ENCODE measurements around the gene UBL5. TPM values are rescaled to one million over a fixed set of nuclear protein-coding genes. Genes with fewer than 3 reads are reported as not detected.
A peak's percentile ranks its signal among the peaks of the same experiment; 100 is the strongest.

The UBL5 gene
- total and polyA plus RNA-seq, 4 donors: 155 to 339 (median 205) TPM

GRCh38 chr19:9811139-9811538 is 16.6 kb upstream of the UBL5 start (continued):
- TF ChIP-seq HNF4G (IDR thresholded peaks at IDR 0.05): no peak

- TF ChIP-seq FOXA2 (IDR thresholded peaks at IDR 0.05): no peak
- TF ChIP-seq RAD21 (IDR thresholded peaks at IDR 0.05): no peak
- TF ChIP-seq GABPA (IDR thresholded peaks at IDR 0.05 in 1 of 2, conservative IDR thresholded peaks at IDR 0.05 in 1 of 2): no peak
- TF ChIP-seq HNF4G (IDR thresholded peaks at IDR 0.05): no peak
- TF ChIP-seq TAF1 (conservative IDR thresholded peaks at IDR 0.05): no peak
- no peak for TF ChIP-seq JUND (IDR thresholded peaks at IDR 0.05)
- no peak for TF ChIP-seq FOXA1 (IDR thresholded peaks at IDR 0.05)
- TF ChIP-seq RXRA (IDR thresholded peaks at IDR 0.05): no peak
- TF ChIP-seq EGR1 (IDR thresholded peaks at IDR 0.05; ENCODE audit: low read depth in 2 of 2): no peak
- Histone ChIP-seq H3K9me3 (ENCODE audit: control insufficient read depth in 4 of 4, low read length in 3 of 4) (no peaks in the 10 kb centered on the region), H3K9ac (ENCODE audit: low read depth in 1 of 2, low read length in 2 of 2) (peak overlapping the region; percentile 69 to 75), H3K36me3 (ENCODE audit: control insufficient read depth in 4 of 4, insufficient read depth in 3 of 4, low read depth in 1 of 4, low read length in 3 of 4) (peaks cover 0 to 3% (median 1%) of the 10 kb centered on the region in 4 donors), H3K4me3 (ENCODE audit: low read depth in 1 of 3, low read length in 3 of 3) (peak overlapping the region; percentile 86 to 92 (median 90)), H3K27me3 (ENCODE audit: control insufficient read depth in 4 of 4, insufficient read depth in 4 of 4, low read length in 3 of 4) (no peaks in the 10 kb centered on the region), H3K4me1 (ENCODE audit: control insufficient read depth in 4 of 4, insufficient read depth in 4 of 4, low read length in 3 of 4) (peaks cover 7 to 18% (median 16%) of the 10 kb centered on the region in 4 donors), H3K27ac (ENCODE audit: low read depth in 1 of 2, low read length in 2 of 2) (peak overlapping the region; percentile 88 to 91)
- DNase-seq (ENCODE audit: low spot score): no peak
- 4% methylated on average over 39 of the region's 39 CpGs for WGBS
Measured at GRCh38 chr19:9818175-9818733, 9.5 kb upstream of the UBL5 start.

- WGBS: under 1% methylated on average over 82 of the region's 82 CpGs
- peak within 1 kb of the TSS; percentile 86 to 92 (median 90) for H3K4me3 ChIP-seq (ENCODE audit: low read depth in 1 of 3, low read length in 3 of 3)
- no peaks in the 10 kb centered on the region for H3K9me3 ChIP-seq (ENCODE audit: control insufficient read depth in 4 of 4, low read length in 3 of 4)
- peaks cover 0 to 2% (median 0%) of the 10 kb centered on the region in 4 donors for H3K36me3 ChIP-seq (ENCODE audit: control insufficient read depth in 4 of 4, insufficient read depth in 3 of 4, low read depth in 1 of 4, low read length in 3 of 4)
- H3K27me3 ChIP-seq (ENCODE audit: control insufficient read depth in 4 of 4, insufficient read depth in 4 of 4, low read length in 3 of 4): no peaks in the 10 kb centered on the region
- peak within 1 kb of the TSS; percentile 88 to 91 for H3K27ac ChIP-seq (ENCODE audit: low read depth in 1 of 2, low read length in 2 of 2)
- peaks cover 7 to 18% (median 16%) of the 10 kb centered on the region in 4 donors for H3K4me1 ChIP-seq (ENCODE audit: control insufficient read depth in 4 of 4, insufficient read depth in 4 of 4, low read length in 3 of 4)
- H3K9ac ChIP-seq (ENCODE audit: low read depth in 1 of 2, low read length in 2 of 2): peak within 1 kb of the TSS; percentile 69 to 75
- peak; percentile 92 for TF ChIP-seq HNF4G (IDR thresholded peaks at IDR 0.05)
- TF ChIP-seq MAX (IDR thresholded peaks at IDR 0.05): peak; percentile 83
- TF ChIP-seq GABPA (IDR thresholded peaks at IDR 0.05 in 1 of 2, conservative IDR thresholded peaks at IDR 0.05 in 1 of 2): peak; percentile 84 to 94
- TF ChIP-seq FOXA1 (IDR thresholded peaks at IDR 0.05): peak; percentile 43
- peak; percentile 99 for TF ChIP-seq SP1 (IDR thresholded peaks at IDR 0.05)
- TF ChIP-seq RAD21 (IDR thresholded peaks at IDR 0.05): peak in 1 of 2 donors; percentile 12
- TF ChIP-seq TAF1 (conservative IDR thresholded peaks at IDR 0.05): peak; percentile 82
- peak; percentile 77 for TF ChIP-seq NR2F2 (IDR thresholded peaks at IDR 0.05)
- TF ChIP-seq FOXA2 (IDR thresholded peaks at IDR 0.05): no peak
- TF ChIP-seq RXRA (IDR thresholded peaks at IDR 0.05): peak; percentile 3 to 73
- peak; percentile 29 to 38 for TF ChIP-seq JUND (IDR thresholded peaks at IDR 0.05)
- TF ChIP-seq ATF3 (IDR thresholded peaks at IDR 0.05): no peak
- TF ChIP-seq HNF4A (conservative IDR thresholded peaks at IDR 0.05): peak; percentile 82 to 87
- peak; percentile 96 for TF ChIP-seq YY1 (IDR thresholded peaks at IDR 0.05)
- no peak for TF ChIP-seq CTCF (IDR thresholded peaks at IDR 0.05; ENCODE audit: low read depth, low read length, missing input control)
- peak in 1 of 2 donors; percentile 11 for TF ChIP-seq EGR1 (IDR thresholded peaks at IDR 0.05; ENCODE audit: low read depth in 2 of 2)
- TF ChIP-seq ZBTB33 (IDR thresholded peaks at IDR 0.05): peak; percentile 55
- peak; percentile 88 for TF ChIP-seq REST (IDR thresholded peaks at IDR 0.05)
- peak; percentile 100 for DNase-seq (ENCODE audit: low spot score)
Measured at GRCh38 chr19:9818734-9819595, 8.8 kb upstream of the UBL5 start, which contains the start of gene FBXL12. Gene FBXL12, minus strand, starts transcription at chr19:9819079. Its CDS starts 266 bp downstream, at chr19:9818813.

All from liver (tissue), 9 donors.